Endodermal cell (in vitro differentiated cells): ENCODE results near the gene LCAT. TPM values are rescaled to one million over a fixed set of nuclear protein-coding genes. Genes with fewer than 3 reads are reported as not detected.

Experiments used
- DNase-seq: peaks from one replicate; pipeline ENCODE4 v3.0.0-alpha.2; 2017
- H3K27ac ChIP-seq: 2 replicates; pipeline ENCODE4 v1.5.1; 2013; ENCODE audit warnings: mild to moderate bottlenecking, low read depth, low read length, moderate library complexity
- H3K27me3 ChIP-seq: 2 replicates; pipeline ENCODE4 v1.6.1; 2013; ENCODE audit warnings: mild to moderate bottlenecking, low read length, moderate library complexity; ENCODE audit not compliant: insufficient read depth, control insufficient read depth, poor library complexity, severe bottlenecking
- H3K36me3 ChIP-seq: 2 replicates; pipeline ENCODE4 v1.7.0; 2013; ENCODE audit warnings: mild to moderate bottlenecking, low read length, moderate library complexity; ENCODE audit not compliant: control insufficient read depth, insufficient read depth
- H3K4me1 ChIP-seq: one replicate; pipeline ENCODE4 v1.7.0; 2013; ENCODE audit warnings: low read length; ENCODE audit not compliant: control insufficient read depth, insufficient read depth
- H3K4me3 ChIP-seq: 2 replicates; pipeline ENCODE4 v1.5.1; 2013; ENCODE audit warnings: mild to moderate bottlenecking, low read length, moderate library complexity
- H3K9ac ChIP-seq: 2 replicates; pipeline ENCODE4 v1.6.1; 2013; ENCODE audit warnings: mild to moderate bottlenecking, low read length, moderate library complexity; ENCODE audit not compliant: poor library complexity, severe bottlenecking; ENCODE audit errors: extremely low read depth
- H3K9me3 ChIP-seq: 2 replicates; pipeline ENCODE4 v1.6.1; 2013; ENCODE audit warnings: mild to moderate bottlenecking, low read length, moderate library complexity; ENCODE audit not compliant: control insufficient read depth
- H3K27ac Mint-ChIP-seq: 2 replicates; pipeline ENCODE4 v1.8.0; 2020; ENCODE audit warnings: mixed read lengths
- H3K27me3 Mint-ChIP-seq: 2 replicates; pipeline ENCODE4 v1.8.0; 2021; ENCODE audit warnings: mild to moderate bottlenecking, mixed read lengths; ENCODE audit not compliant: insufficient read depth
- H3K36me3 Mint-ChIP-seq: 2 replicates; pipeline ENCODE4 v1.8.0; 2020; ENCODE audit warnings: low read depth, mixed read lengths
- H3K4me1 Mint-ChIP-seq: 2 replicates; pipeline ENCODE4 v1.8.0; 2020; ENCODE audit warnings: mixed read lengths
- H3K4me3 Mint-ChIP-seq: 2 replicates; pipeline ENCODE4 v1.8.0; 2020; ENCODE audit warnings: mild to moderate bottlenecking, moderate library complexity, mixed read lengths
- H3K9me3 Mint-ChIP-seq: 2 replicates; pipeline ENCODE4 v1.8.0; 2020; ENCODE audit warnings: mild to moderate bottlenecking, mixed read lengths
- WGBS, 2 experiments: methylation state at CpG; one replicate each; pipeline versions ENCODE4 v1.1.5 to v1.1.7; 2013; ENCODE audit warnings: missing lambda C conversion rate in 2 of 2, mixed read lengths in 1 of 2; ENCODE audit not compliant: insufficient coverage in 1 of 2, insufficient read length in 1 of 2; 5-methylcytosine and 5-hydroxymethylcytosine counted together
- total RNA-seq, 2 donors: library from RNA; stranded (reverse); fragmentation: NEBNext Ultra II Directional in 1 of 2; extraction: Animal tissue kit (Norgen Biotek cat#: 25700) in 1 of 2; gene quantifications; 2 replicates in 1 of 2; 3 replicates in 1 of 2; pipeline ENCODE4 v1.2.1, GENCODE V29; 2021
- TF ChIP-seq, protein P1 (sequence below): fragments of 200-600 bp; sonication (generic); conservative IDR thresholded peaks from 2 replicates; pipeline ENCODE4 v1.5.0; 2021; ENCODE audit warnings: antibody characterized with exemption, mild to moderate bottlenecking

LCAT gene
- total RNA-seq, 2 donors from 2014 or later = 8.4 to 14.3 TPM

DNA sequence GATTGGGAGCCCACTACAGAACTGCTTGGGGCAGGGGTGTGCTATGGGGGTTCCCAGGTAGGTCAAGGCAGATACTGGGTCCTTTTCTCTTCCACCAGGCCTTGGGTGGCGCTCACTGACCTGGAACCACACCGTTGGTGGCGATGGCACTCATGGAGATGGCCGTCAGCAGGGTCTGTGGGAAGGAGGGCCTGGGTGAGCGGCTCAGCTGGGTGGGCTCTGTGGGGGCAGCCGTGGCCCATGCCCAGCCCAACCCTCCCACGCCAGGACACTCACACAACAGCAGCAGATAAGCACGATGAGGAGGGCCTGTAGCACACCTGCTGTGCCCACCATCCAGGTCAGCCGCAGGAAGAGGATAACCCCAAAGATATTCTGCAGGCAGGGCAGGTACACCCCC, 13.7 kb upstream of the LCAT start:
- Mint-ChIP-seq H3K4me3 (no peak overlapping the region), H3K36me3 (peaks cover 50% of the 10 kb centered on the region), H3K27ac (no peak overlapping the region), H3K9me3 (no peaks in the 10 kb centered on the region), H3K27me3 (no peaks in the 10 kb centered on the region), H3K4me1 (no peaks in the 10 kb centered on the region)
- no peak overlapping the region for H3K27ac ChIP-seq
- peaks cover 71% of the 10 kb centered on the region for H3K36me3 ChIP-seq
- no peaks in the 10 kb centered on the region for H3K9me3 ChIP-seq
- WGBS, 2 experiments = 95 to 98% methylated on average over 9 of the region's 9 CpGs
- H3K4me1 ChIP-seq = no peaks in the 10 kb centered on the region
- no peak for DNase-seq
- H3K27me3 ChIP-seq = no peaks in the 10 kb centered on the region
- TF ChIP-seq, protein P1, sequence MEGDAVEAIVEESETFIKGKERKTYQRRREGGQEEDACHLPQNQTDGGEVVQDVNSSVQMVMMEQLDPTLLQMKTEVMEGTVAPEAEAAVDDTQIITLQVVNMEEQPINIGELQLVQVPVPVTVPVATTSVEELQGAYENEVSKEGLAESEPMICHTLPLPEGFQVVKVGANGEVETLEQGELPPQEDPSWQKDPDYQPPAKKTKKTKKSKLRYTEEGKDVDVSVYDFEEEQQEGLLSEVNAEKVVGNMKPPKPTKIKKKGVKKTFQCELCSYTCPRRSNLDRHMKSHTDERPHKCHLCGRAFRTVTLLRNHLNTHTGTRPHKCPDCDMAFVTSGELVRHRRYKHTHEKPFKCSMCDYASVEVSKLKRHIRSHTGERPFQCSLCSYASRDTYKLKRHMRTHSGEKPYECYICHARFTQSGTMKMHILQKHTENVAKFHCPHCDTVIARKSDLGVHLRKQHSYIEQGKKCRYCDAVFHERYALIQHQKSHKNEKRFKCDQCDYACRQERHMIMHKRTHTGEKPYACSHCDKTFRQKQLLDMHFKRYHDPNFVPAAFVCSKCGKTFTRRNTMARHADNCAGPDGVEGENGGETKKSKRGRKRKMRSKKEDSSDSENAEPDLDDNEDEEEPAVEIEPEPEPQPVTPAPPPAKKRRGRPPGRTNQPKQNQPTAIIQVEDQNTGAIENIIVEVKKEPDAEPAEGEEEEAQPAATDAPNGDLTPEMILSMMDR = no peak
- no peak overlapping the region for H3K9ac ChIP-seq
- no peak overlapping the region for H3K4me3 ChIP-seq

DNA sequence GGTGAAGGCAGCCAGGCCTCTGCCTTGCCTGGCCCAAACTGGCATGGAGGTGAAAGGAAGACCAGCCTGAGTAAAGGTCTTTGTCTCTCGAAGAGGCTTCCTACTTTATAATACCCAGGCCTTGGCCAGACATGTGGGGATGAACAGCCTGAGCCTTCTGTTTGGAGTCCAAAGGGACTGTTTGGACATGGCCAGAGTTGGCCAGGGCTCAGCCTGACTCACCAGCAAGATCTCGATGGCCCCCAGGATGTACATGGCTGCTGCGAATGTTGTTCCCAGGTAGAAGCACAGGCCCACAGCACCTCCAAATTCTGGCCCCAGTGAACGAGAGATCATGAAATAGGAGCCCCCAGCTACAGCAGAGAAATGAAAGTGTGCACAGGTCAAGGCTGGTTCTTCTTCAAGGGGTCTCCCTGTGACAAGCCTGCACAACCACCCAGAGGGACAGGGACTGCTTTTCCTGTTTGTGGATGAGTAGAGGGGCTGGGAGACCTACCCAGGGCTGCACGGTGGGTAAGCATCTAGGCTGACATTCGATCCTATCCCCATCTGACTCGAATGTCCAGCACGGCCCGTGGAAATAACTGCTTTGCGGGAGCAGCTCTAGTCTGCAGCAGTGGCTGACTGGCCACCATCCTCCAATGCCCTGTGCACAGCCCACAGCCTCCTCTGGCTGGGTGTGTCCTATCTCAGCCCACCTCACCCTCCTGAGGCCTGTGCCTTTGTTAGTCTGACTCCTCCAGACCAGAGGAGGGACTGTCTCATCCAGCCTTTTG, 10.7 kb upstream of the LCAT start:
- Histone ChIP-seq H3K27ac (no peak overlapping the region), H3K4me1 (no peaks in the 10 kb centered on the region), H3K36me3 (peaks cover 46% of the 10 kb centered on the region), H3K4me3 (no peak overlapping the region), H3K9ac (no peak overlapping the region), H3K9me3 (no peaks in the 10 kb centered on the region), H3K27me3 (no peaks in the 10 kb centered on the region)
- no peak for DNase-seq
- TF ChIP-seq, protein P1 = no peak
- H3K27ac Mint-ChIP-seq = no peak overlapping the region
- no peaks in the 10 kb centered on the region for H3K27me3 Mint-ChIP-seq
- WGBS, 2 experiments = 93 to 95% methylated on average over 10 of the region's 10 CpGs
- peaks cover 41% of the 10 kb centered on the region for H3K36me3 Mint-ChIP-seq
- no peak overlapping the region for H3K4me3 Mint-ChIP-seq
- no peaks in the 10 kb centered on the region for H3K4me1 Mint-ChIP-seq
- no peaks in the 10 kb centered on the region for H3K9me3 Mint-ChIP-seq

DNA sequence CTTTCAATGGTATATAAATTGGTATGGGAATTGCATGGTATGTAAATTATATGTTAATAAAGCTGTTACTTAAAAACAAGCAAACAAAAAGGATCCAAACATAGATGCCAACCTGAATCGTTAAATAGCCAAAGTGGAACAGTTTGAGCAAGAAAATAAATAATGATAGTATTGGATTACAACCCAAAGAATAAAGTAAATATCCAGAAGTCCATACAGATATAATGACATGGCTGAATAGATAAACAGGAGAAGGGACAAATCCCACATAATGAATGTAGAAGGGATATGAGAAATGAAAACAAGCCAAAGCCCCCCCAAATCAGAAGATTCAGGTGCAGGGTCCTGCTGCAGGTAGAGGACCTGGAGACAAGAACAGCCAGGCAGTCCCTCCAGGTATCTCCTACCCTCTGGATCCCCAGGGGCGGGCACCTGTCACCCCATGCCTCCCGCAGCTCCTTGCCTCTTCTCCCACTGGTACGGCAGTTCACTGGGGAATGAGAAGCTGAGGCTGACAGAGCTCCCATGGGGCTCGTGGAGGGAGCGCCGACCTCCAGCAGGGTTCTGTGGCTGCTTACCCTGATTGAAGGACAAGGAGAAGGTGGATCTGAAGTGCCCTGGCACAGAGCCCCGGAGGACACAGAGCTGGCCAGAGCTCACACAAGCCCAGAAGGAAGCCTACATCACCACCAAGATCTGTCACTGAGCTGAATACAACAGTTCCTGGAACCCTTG, 9.9 kb upstream of the LCAT start:
- Histone ChIP-seq H3K4me3 (no peak overlapping the region), H3K27me3 (no peaks in the 10 kb centered on the region), H3K27ac (no peak overlapping the region), H3K36me3 (peaks cover 38% of the 10 kb centered on the region), H3K4me1 (no peaks in the 10 kb centered on the region), H3K9me3 (no peaks in the 10 kb centered on the region), H3K9ac (no peak overlapping the region)
- H3K4me3 Mint-ChIP-seq = no peak overlapping the region
- H3K36me3 Mint-ChIP-seq = peaks cover 41% of the 10 kb centered on the region
- H3K27ac Mint-ChIP-seq = peak overlapping the region; percentile 21
- H3K4me1 Mint-ChIP-seq = no peaks in the 10 kb centered on the region
- DNase-seq = no peak
- TF ChIP-seq, protein P1 = no peak
- WGBS, 2 experiments = 96 to 97% methylated on average over 5 to 7 of the region's 8 CpGs
- no peaks in the 10 kb centered on the region for H3K27me3 Mint-ChIP-seq
- H3K9me3 Mint-ChIP-seq = no peaks in the 10 kb centered on the region
